GM19193 (cell line): ENCODE results near the gene TBCD.
A peak's percentile ranks its signal among the peaks of the same experiment; 100 is the strongest.

Experiments
- POLR2A ChIP-seq: IDR thresholded peaks from 4 replicates; pipeline ENCODE4 v1.6.1; 2011; ENCODE audit not compliant: insufficient read depth, insufficient read length; ENCODE audit errors: extremely low read depth

TBCD gene

DNA sequence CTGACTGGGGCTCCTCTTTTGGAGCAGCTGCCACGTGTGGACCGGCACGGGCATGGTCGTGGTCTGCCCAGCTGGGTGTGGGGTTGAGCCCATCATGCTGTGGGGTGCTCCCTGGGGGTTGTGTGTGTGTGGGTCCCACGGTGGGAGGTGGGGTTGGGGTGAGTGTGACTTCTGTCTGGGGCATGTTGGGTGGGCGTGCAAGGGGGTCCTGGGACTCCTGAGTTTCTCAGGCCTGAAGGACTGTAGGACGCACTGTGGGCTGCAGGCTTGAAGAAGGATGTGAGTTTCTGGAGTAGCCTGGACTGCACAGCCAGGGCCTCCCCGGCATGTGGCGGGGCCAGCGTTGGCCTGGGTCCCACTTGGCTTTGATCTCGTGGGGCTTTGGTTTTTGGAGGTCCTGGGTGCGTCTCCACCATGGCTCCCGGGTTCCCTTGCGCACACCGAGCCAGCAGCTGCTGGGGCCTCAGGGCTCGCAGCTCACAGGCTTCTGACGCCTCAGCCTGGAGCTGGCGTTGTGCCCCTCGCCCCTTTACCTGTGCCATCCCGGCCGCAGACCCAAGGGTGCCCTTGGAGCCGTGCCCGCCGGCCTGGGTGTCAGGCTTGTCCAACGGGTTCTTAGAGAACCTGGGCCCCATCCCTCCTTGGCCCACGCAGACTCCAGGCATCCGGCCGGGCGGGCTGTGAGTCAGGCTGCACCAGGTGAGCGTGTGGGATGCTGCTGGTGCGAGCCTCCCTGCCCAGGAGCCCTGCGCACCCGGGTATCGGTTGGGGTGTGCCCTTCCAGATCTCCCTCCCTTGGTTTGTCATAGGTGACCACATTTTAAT lies 122.4 kb downstream of the TBCD start:
- TF ChIP-seq POLR2A, result no peak

- TF ChIP-seq POLR2A, result no peak
Measured at GRCh38 chr17:82875407-82875856, 123.6 kb downstream of the TBCD start.

- TF ChIP-seq POLR2A, result no peak
Measured at GRCh38 chr17:82876149-82876548, 124.3 kb downstream of the TBCD start.

- TF ChIP-seq POLR2A, result no peak
Measured at GRCh38 chr17:82876602-82877379, 124.9 kb downstream of the TBCD start.

- no peak for TF ChIP-seq POLR2A
Measured at GRCh38 chr17:82878527-82878926, 126.7 kb downstream of the TBCD start.

DNA sequence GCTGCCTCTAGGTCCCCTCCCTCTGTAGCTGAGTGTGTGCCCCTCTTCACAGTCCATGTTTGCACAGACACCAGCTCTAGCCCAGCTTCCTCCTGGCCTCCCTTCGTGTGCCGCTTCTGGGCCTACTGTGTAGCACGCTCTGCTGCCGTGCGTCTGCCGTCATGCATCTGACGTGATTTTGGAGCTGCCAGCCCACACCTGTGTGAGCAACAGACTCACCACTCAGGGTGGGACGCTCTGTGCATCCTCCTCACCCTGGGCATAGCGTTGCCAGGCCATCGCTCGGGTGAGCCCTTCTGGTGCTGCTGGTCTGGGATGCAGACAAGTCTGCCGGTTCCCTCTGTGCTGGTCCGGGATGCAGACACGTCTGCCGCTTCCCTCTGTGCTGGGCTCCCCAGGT lies 127.4 kb downstream of the TBCD start:
- no peak for TF ChIP-seq POLR2A

- no peak for TF ChIP-seq POLR2A
Measured at GRCh38 chr17:82880620-82881323, 128.9 kb downstream of the TBCD start.

DNA sequence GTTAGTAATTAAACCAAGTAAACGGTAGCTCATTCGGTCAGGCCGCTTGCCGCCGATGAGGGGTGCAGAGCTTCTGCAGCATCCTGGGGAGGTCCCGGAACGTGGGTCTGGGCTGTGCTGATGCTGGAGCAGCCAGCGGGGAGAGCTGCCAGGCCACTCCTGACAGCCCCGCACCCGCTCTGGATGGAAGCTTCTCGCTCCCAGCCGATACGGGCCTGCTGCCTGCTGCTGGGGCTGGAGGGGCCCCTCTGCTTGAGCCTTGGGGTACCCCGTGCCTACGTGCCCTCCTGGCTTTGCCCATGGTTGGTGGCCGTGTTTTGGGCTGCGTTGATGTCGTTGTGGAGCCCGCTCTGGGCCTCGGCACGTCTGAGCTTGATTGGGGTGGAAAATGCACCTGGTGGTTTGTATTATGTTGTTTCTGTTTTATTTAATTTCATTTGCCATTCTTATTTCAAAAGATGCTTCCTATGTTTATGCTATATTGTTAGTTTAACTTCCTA lies 129.5 kb downstream of the TBCD start:
- no peak for TF ChIP-seq POLR2A

- no peak for TF ChIP-seq POLR2A
Measured at GRCh38 chr17:82881900-82882714, 130.2 kb downstream of the TBCD start.

- no peak for TF ChIP-seq POLR2A
Measured at GRCh38 chr17:82882715-82883418, 131.0 kb downstream of the TBCD start.

- no peak for TF ChIP-seq POLR2A
Measured at GRCh38 chr17:82883419-82884031, 131.7 kb downstream of the TBCD start.

- peak; percentile 21 for TF ChIP-seq POLR2A
Measured at GRCh38 chr17:82884341-82884969, 132.6 kb downstream of the TBCD start.

- TF ChIP-seq POLR2A, result no peak
Measured at GRCh38 chr17:82884970-82885353, 133.1 kb downstream of the TBCD start.
